SK-N-SH (cell line): Measurements from ENCODE around the gene FRMD3. TPM values are rescaled to one million over a fixed set of nuclear protein-coding genes. Genes with fewer than 3 reads are reported as not detected.

ENCODE experiments used
- CTCF ChIA-PET: fragments of 300-600, 350-600 bp; formaldehyde crosslinking; extraction: SDS; loops from one replicate; lab custom pipeline; 2021; lab: Yijun Ruan, JAX
- POLR2A ChIA-PET: fragments of 350-600 bp; sonication (Branson Sonifier 250); formaldehyde crosslinking; extraction: SDS; loops from one replicate; lab custom pipeline; 2020; ENCODE audit warnings: antibody characterized with exemption, inconsistent platforms; lab: Yijun Ruan, JAX
- DNase-seq: peaks from one replicate; pipeline ENCODE4 v3.0.0; 2012
- H2AFZ ChIP-seq: fragments of 200-600 bp; sonication (generic); 2 replicates; pipeline ENCODE4 v1.8.1; 2016; ENCODE audit warnings: antibody characterized with exemption, mild to moderate bottlenecking, low read depth
- H3F3A ChIP-seq: fragments of 200-600 bp; sonication (generic); replicated peaks from 2 replicates; pipeline ENCODE3; 2016; ENCODE audit warnings: antibody characterized with exemption, mild to moderate bottlenecking; ENCODE audit not compliant: insufficient read depth
- H3K27ac ChIP-seq, 2 experiments: fragments of 200-500 bp in 1 of 2; fragments of 200-600 bp in 1 of 2; sonication (Bioruptor generic) in 1 of 2; sonication (generic), shearing (Covaris generic) in 1 of 2; 2 replicates each; pipeline versions ENCODE4 v1.5.1 to v1.6.1; 2014 to 2016; ENCODE audit warnings: low read depth in 2 of 2, inconsistent platforms in 1 of 2, low read length in 1 of 2, mild to moderate bottlenecking in 1 of 2, mixed read lengths in 1 of 2
- H3K27me3 ChIP-seq: fragments of 200-600 bp; sonication (generic), shearing (Covaris generic); 2 replicates; pipeline ENCODE4 v1.6.1; 2016; ENCODE audit warnings: mixed run types; ENCODE audit not compliant: insufficient read depth
- H3K36me3 ChIP-seq, 2 experiments: fragments of 200-500 bp in 1 of 2; fragments of 200-600 bp in 1 of 2; sonication (Bioruptor generic) in 1 of 2; sonication (generic) in 1 of 2; replicated peaks in 1 of 2; 2 replicates each; pipeline versions ENCODE3 to v1.5.1; 2014 to 2016; ENCODE audit warnings: low read length in 1 of 2, mild to moderate bottlenecking in 1 of 2; ENCODE audit not compliant: insufficient read depth in 2 of 2, control insufficient read depth in 1 of 2
- H3K4me1 ChIP-seq, 2 experiments: fragments of 200-500 bp in 1 of 2; fragments of 200-600 bp in 1 of 2; sonication (Bioruptor generic) in 1 of 2; sonication (generic), shearing (Covaris generic) in 1 of 2; 2 replicates each; pipeline versions ENCODE4 v1.5.1 to v1.6.1; 2014 to 2016; ENCODE audit warnings: low read depth in 1 of 2, low read length in 1 of 2, mixed run types in 1 of 2; ENCODE audit not compliant: insufficient read depth in 2 of 2, control insufficient read depth in 1 of 2
- H3K4me2 ChIP-seq: fragments of 200-600 bp; sonication (generic), shearing (Covaris generic); 2 replicates; pipeline ENCODE4 v1.6.1; 2017; ENCODE audit warnings: mixed run types
- H3K4me3 ChIP-seq, 2 experiments: fragments of 200-500 bp in 1 of 2; fragments of 200-600 bp in 1 of 2; sonication (Bioruptor generic) in 1 of 2; sonication (generic), shearing (Covaris generic) in 1 of 2; 2 replicates each; pipeline versions ENCODE4 v1.5.1 to v1.8.1; 2014 to 2016; ENCODE audit warnings: low read depth in 2 of 2, inconsistent platforms in 1 of 2, low read length in 1 of 2, mild to moderate bottlenecking in 1 of 2, mixed read lengths in 1 of 2, moderate library complexity in 1 of 2
- H3K79me2 ChIP-seq: fragments of 200-600 bp; sonication (generic); 2 replicates; pipeline ENCODE4 v1.8.1; 2017; ENCODE audit warnings: mild to moderate bottlenecking; ENCODE audit not compliant: insufficient read depth
- H3K9ac ChIP-seq: fragments of 200-600 bp; sonication (generic); 2 replicates; pipeline ENCODE4 v1.6.1; 2017; ENCODE audit warnings: mixed run types
- H3K9me2 ChIP-seq: fragments of 200-600 bp; sonication (generic); 2 replicates; pipeline ENCODE4 v1.6.1; 2017; ENCODE audit warnings: mixed run types
- H3K9me3 ChIP-seq: fragments of 200-600 bp; sonication (generic); 2 replicates; pipeline ENCODE4 v1.6.1; 2017; ENCODE audit warnings: mixed run types, mild to moderate bottlenecking, moderate library complexity
- H4K20me1 ChIP-seq: fragments of 200-600 bp; sonication (generic); 2 replicates; pipeline ENCODE4 v1.6.1; 2017; ENCODE audit warnings: mild to moderate bottlenecking, mixed run types; ENCODE audit not compliant: insufficient read depth
- CTCF ChIP-seq: fragments of 200-600 bp; sonication (generic); IDR thresholded peaks from 2 replicates; pipeline ENCODE4 v1.6.1; 2017; ENCODE audit warnings: antibody characterized with exemption, mild to moderate bottlenecking, moderate library complexity
- EZH2phosphoT487 ChIP-seq: fragments of 200-600 bp; sonication (generic); IDR thresholded peaks from 2 replicates; pipeline ENCODE4 v1.6.1; 2017; ENCODE audit warnings: low read depth, mixed run types, mild to moderate bottlenecking, antibody characterized with exemption, moderate library complexity, borderline replicate concordance
- FOXJ3 ChIP-seq: sonication (generic); formaldehyde crosslinking; IDR thresholded peaks from 2 replicates; pipeline ENCODE4 v1.5.1; 2020; ENCODE audit warnings: mild to moderate bottlenecking, missing genetic modification reagents
- FOXM1 ChIP-seq: IDR thresholded peaks from 2 replicates; pipeline ENCODE4 v1.4.0; 2012; ENCODE audit warnings: low read depth, mild to moderate bottlenecking
- JUND ChIP-seq: IDR thresholded peaks from 2 replicates; pipeline ENCODE4 v1.4.0; 2012
- MEF2A ChIP-seq: IDR thresholded peaks from 2 replicates; pipeline ENCODE4 v1.4.0; 2012; ENCODE audit warnings: low read depth, borderline replicate concordance
- MXI1 ChIP-seq: IDR thresholded peaks from 2 replicates; pipeline ENCODE4 v1.6.1; 2012; ENCODE audit warnings: mild to moderate bottlenecking, low read depth, low read length, improper control_type of control experiment
- NFIC ChIP-seq: IDR thresholded peaks from 2 replicates; pipeline ENCODE4 v1.4.0; 2012; ENCODE audit warnings: borderline replicate concordance
- RCOR1 ChIP-seq: fragments of 150-350 bp; IDR thresholded peaks from 2 replicates; pipeline ENCODE4 v1.6.1; 2017; ENCODE audit warnings: antibody characterized with exemption, low read length
- RXRA ChIP-seq: IDR thresholded peaks from 2 replicates; pipeline ENCODE4 v1.4.0; 2012; ENCODE audit warnings: low read depth, mild to moderate bottlenecking, borderline replicate concordance
- TCF12 ChIP-seq: IDR thresholded peaks from 2 replicates; pipeline ENCODE4 v1.4.0; 2012
- ZBTB33 ChIP-seq: IDR thresholded peaks from 2 replicates; pipeline ENCODE4 v1.4.0; 2012; ENCODE audit warnings: low read depth, borderline replicate concordance
- WGBS: methylation state at CpG from one replicate; pipeline ENCODE4 v1.1.6; 2017; ENCODE audit warnings: low lambda C conversion rate; 5-methylcytosine and 5-hydroxymethylcytosine counted together
- polyA plus RNA-seq, 3 experiments: library from polyadenylated mRNA; depleted of rRNA; stranded (reverse); fragments of >200 nt; gene quantifications; 2 replicates each; pipeline ENCODE4 v1.2.3, GENCODE V29; 2012
- TF ChIP-seq, protein P1 (sequence below): IDR thresholded peaks from 2 replicates; pipeline ENCODE4 v1.4.0; 2012; ENCODE audit warnings: low read depth, borderline replicate concordance

FRMD3 gene
- polyA plus RNA-seq, 1 of the 3 experiments (the other 2 are of a cell fraction): 0.89 TPM

- ChIA-PET CTCF (no interaction called here), POLR2A (no interaction called here)
- no peak for DNase-seq
Observed at GRCh38 chr9:83419961-83420360, 118.2 kb downstream of the FRMD3 start.

More at GRCh38 chr9:83419961-83420360, 118.2 kb downstream of the FRMD3 start:
- 75% methylated on average over 4 of the region's 4 CpGs for WGBS
- H3K9me3 ChIP-seq: no peaks in the 10 kb centered on the region
- H3K4me2 ChIP-seq: no peak overlapping the region
- peaks cover 29% of the 10 kb centered on the region; the same call in 1 of the 2 replicates for H3K79me2 ChIP-seq
- no peaks in the 10 kb centered on the region for H4K20me1 ChIP-seq
- H3K9me2 ChIP-seq: no peaks in the 10 kb centered on the region
- peaks cover 0 to 15% of the 10 kb centered on the region in 2 experiments; a peak in 2 of 4 replicates for H3K4me1 ChIP-seq
- TF ChIP-seq TCF12 (no peak), CTCF (no peak), RXRA (no peak), FOXM1 (no peak), EZH2phosphoT487 (no peak), MXI1 (no peak), JUND (no peak), ZBTB33 (no peak), MEF2A (no peak), FOXJ3 (CRISPR knock-in tag) (no peak), RCOR1 (no peak), NFIC (no peak)
- TF ChIP-seq, protein P1, sequence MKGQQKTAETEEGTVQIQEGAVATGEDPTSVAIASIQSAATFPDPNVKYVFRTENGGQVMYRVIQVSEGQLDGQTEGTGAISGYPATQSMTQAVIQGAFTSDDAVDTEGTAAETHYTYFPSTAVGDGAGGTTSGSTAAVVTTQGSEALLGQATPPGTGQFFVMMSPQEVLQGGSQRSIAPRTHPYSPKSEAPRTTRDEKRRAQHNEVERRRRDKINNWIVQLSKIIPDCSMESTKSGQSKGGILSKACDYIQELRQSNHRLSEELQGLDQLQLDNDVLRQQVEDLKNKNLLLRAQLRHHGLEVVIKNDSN: no peak
- H3K4me3 ChIP-seq: no peak overlapping the region
- no peak overlapping the region; a peak in 1 of 4 replicates for H3K27ac ChIP-seq
- no peaks in the 10 kb centered on the region for H3F3A ChIP-seq
- H3K36me3 ChIP-seq: no peaks in the 10 kb centered on the region
- H3K27me3 ChIP-seq: no peaks in the 10 kb centered on the region
- H3K9ac ChIP-seq: no peak overlapping the region
- H2AFZ ChIP-seq: no peak overlapping the region
